PC-3 (cell line): Measurements from ENCODE around the gene THSD8.

Experiments used
- CTCF ChIP-seq: fragments of 300-600 bp; sonication (generic); conservative IDR thresholded peaks from 2 replicates; pipeline ENCODE4 v1.5.1; 2017; ENCODE audit warnings: antibody characterized with exemption, low read depth, mild to moderate bottlenecking, low read length
- EZH2 ChIP-seq: fragments of 300-600 bp; sonication (generic); IDR thresholded peaks from one replicate; pipeline ENCODE4 v1.6.1; 2017; ENCODE audit warnings: antibody characterized with exemption, mild to moderate bottlenecking, low read length; ENCODE audit not compliant: unreplicated experiment

DNA sequence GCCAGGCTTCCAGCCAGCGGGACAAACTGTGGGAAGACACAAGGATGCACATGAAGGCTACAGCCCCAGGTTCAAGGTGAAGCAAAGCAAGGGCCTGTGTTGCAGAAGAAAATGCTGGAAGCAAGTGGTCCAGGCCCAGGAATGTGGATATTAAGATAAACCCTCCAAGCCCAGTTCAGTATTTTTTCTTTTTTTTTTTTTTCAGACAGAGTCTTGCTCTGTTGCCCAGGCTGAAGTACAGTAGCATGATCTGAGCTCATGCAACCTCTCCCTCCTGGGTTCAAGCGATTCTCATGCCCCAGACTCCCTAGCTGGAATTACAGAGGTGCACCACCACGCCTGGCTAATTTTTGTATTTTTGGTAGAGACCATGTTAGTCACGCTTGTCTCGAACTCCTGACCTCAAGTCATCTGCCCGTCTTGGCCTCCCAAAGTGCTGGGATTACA, 4.7 kb upstream of the THSD8 start:
- TF ChIP-seq CTCF (no peak), EZH2 (no peak)
